Left renal pelvis (tissue), 4 donors: ENCODE measurements around the gene MARK2. TPM values are rescaled to one million over a fixed set of nuclear protein-coding genes. Genes with fewer than 3 reads are reported as not detected.

Experiments
- DNase-seq, 4 donors: peaks; one replicate each; pipeline ENCODE4 v3.0.0-alpha.2; 2013; ENCODE audit warnings: low read depth in 4 of 4, low spot score in 3 of 4
- polyA plus RNA-seq, 4 donors: library from polyadenylated mRNA; unstranded; fragments of 120-200 nt; gene quantifications; one replicate each; pipeline ENCODE4 v1.2.1, GENCODE V29; 2013; ENCODE audit not compliant: insufficient read length in 4 of 4

The MARK2 gene
- polyA plus RNA-seq, 4 donors = 25.7 to 41.3 (median 36.5) TPM

DNA sequence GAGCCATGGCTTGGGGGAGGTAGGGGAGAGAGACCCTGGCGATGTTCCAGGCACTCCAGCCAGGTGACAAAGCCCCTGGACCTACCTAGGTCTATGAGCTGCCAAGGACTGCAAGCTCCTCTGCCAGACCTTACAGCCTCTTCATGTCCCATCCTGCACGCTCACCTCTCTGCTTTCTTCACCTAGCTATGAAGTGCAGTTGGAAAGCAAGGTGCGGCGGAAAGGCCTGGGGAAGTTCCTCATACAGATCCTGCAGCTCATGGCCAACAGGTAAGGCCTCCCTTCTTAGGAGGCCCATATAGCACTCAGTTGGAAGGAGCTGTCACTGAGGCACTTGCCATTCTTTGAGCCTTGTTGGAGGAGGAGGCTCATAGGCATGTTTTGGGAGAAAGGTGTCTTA, 113.7 kb downstream of the MARK2 start:
- DNase-seq = no peak

DNA sequence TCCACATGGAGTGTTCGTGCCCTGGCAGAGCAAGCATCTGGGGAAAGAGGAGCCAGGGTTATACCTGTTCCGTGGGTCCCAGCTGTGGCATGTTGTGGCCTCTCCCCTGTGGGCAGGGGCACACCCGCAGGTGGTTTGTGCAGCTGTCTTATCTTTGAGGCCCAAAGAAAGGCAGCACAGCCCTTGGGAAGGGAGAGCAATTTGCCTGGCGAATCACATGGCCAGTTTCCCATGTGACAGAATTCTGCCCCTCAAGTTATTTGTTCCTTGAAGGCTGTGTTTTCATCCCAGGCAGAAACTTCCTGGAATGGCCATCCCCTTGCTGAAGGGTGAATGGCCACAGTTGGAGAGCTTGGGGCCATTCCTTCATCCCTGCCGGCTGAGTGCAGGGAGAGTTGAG, 119.1 kb downstream of the MARK2 start:
- DNase-seq = no peak

Other genes starting within 250 kb of the MARK2 start
- 10 to 100 TPM in 3 of 4 donors, 1 to 10 TPM in 1; 9.4 to 23.0 (median 13.2) TPM for gene PLAAT3, start 224.7 kb upstream of the MARK2 start, polyA plus RNA-seq
- gene ATL3, start 167.7 kb upstream of the MARK2 start, polyA plus RNA-seq = 10 to 100 TPM; 17.3 to 34.6 (median 21.8) TPM
- gene RTN3, start 157.6 kb upstream of the MARK2 start, polyA plus RNA-seq = 100 to 1,000 TPM; 122 to 198 (median 183) TPM
- gene ZFTA, start 70.3 kb upstream of the MARK2 start, polyA plus RNA-seq = 10 to 100 TPM; 41.2 to 64.7 (median 47.7) TPM
- gene SPINDOC, start 25.7 kb upstream of the MARK2 start, polyA plus RNA-seq = 10 to 100 TPM; 26.7 to 43.9 (median 27.1) TPM
- 10 to 100 TPM; 10.5 to 14.5 (median 11.6) TPM for gene RCOR2, start 78.1 kb downstream of the MARK2 start, polyA plus RNA-seq
- gene NAA40, start 99.9 kb downstream of the MARK2 start, polyA plus RNA-seq = 10 to 100 TPM; 19.3 to 39.8 (median 32.1) TPM
- gene COX8A, start 135.5 kb downstream of the MARK2 start, polyA plus RNA-seq = 100 to 1,000 TPM; 150 to 327 (median 212) TPM
- 100 to 1,000 TPM in 2 of 4 donors, 10 to 100 TPM in 2; 67.1 to 112 (median 101) TPM for gene OTUB1, start 147.3 kb downstream of the MARK2 start, polyA plus RNA-seq
- 1 to 10 TPM; 2.1 to 5.5 (median 3.5) TPM for gene FLRT1, start 196.8 kb downstream of the MARK2 start, polyA plus RNA-seq